Measurements from ENCODE around the gene DICER1. TPM values are rescaled to one million over a fixed set of nuclear protein-coding genes. Genes with fewer than 3 reads are reported as not detected.
A peak's percentile ranks its signal among the peaks of the same experiment; 100 is the strongest.

DICER1 gene
- total RNA-seq, 4 donors from 2014 or later: 29.4 to 63.7 (median 37.9) TPM

GRCh38 chr14:95102680-95103044 is 54.7 kb downstream of the DICER1 start:
- in situ Hi-C loops (cut with MboI; ENCODE audit: low sequenced_read_pairs in 4 of 4): no loop called here
- ATAC-seq: no peak
- H3K4me1 ChIP-seq: peaks cover 0 to 16% of the 10 kb centered on the region in 2 donors
- H3K27ac ChIP-seq: no peak overlapping the region
- no peak overlapping the region for H3K4me3 ChIP-seq
- no peaks in the 10 kb centered on the region for H3K9me3 ChIP-seq
- intact Hi-C loops (cut with DNase I; ENCODE audit: low total_unique reads): no loop called here
- TF ChIP-seq CTCF (IDR thresholded peaks at IDR 0.05 in 4 of 5, conservative IDR thresholded peaks at IDR 0.05 in 1 of 5): no peak
- TF ChIP-seq POLR2A (IDR thresholded peaks at IDR 0.05): no peak
- no peak for DNase-seq
- no peaks in the 10 kb centered on the region for H3K27me3 ChIP-seq
- H3K36me3 ChIP-seq: peaks cover 0 to 52% of the 10 kb centered on the region in 2 donors

- in situ Hi-C loops (cut with MboI; ENCODE audit: low sequenced_read_pairs in 4 of 4): no loop called here
Measured at GRCh38 chr14:95101736-95102679, 55.3 kb downstream of the DICER1 start.

GRCh38 chr14:95098984-95099599 is 58.2 kb downstream of the DICER1 start:
- ATAC-seq: peak; percentile 58 to 77
- peaks cover 0 to 33% of the 10 kb centered on the region in 2 donors for H3K36me3 ChIP-seq
- intact Hi-C loops (cut with DNase I; ENCODE audit: low total_unique reads): no loop called here

More at GRCh38 chr14:95101736-95102679, 55.3 kb downstream of the DICER1 start:
- H3K9me3 ChIP-seq: no peaks in the 10 kb centered on the region
- no peak overlapping the region for H3K27ac ChIP-seq
- no peak overlapping the region for H3K4me3 ChIP-seq
- H3K4me1 ChIP-seq: peaks cover 0 to 16% of the 10 kb centered on the region in 2 donors
- no peaks in the 10 kb centered on the region for H3K27me3 ChIP-seq
- DNase-seq (no peak), ATAC-seq (no peak)
- H3K36me3 ChIP-seq: peaks cover 0 to 46% of the 10 kb centered on the region in 2 donors
- intact Hi-C loops (cut with DNase I; ENCODE audit: low total_unique reads): no loop called here
- TF ChIP-seq POLR2A (IDR thresholded peaks at IDR 0.05) (no peak), CTCF (IDR thresholded peaks at IDR 0.05 in 4 of 5, conservative IDR thresholded peaks at IDR 0.05 in 1 of 5) (no peak)

GRCh38 chr14:95097385-95097784 is 59.9 kb downstream of the DICER1 start:
- Histone ChIP-seq H3K36me3 (peaks cover 0 to 32% of the 10 kb centered on the region in 2 donors), H3K27me3 (no peaks in the 10 kb centered on the region), H3K4me1 (peaks cover 0 to 16% of the 10 kb centered on the region in 2 donors), H3K4me3 (no peak overlapping the region), H3K9me3 (no peaks in the 10 kb centered on the region), H3K27ac (no peak overlapping the region)
- in situ Hi-C loops (cut with MboI; ENCODE audit: low sequenced_read_pairs in 4 of 4) (loop anchor here in 1 of 4 donors (25.0 kb wide), 1 partner anchor 410 kb away; no protein-coding TSS in a partner anchor), intact Hi-C loops (cut with DNase I; ENCODE audit: low total_unique reads) (no loop called here)
- TF ChIP-seq POLR2A (IDR thresholded peaks at IDR 0.05) (no peak), CTCF (IDR thresholded peaks at IDR 0.05 in 4 of 5, conservative IDR thresholded peaks at IDR 0.05 in 1 of 5) (no peak)
- ATAC-seq (no peak), DNase-seq (no peak)

More at GRCh38 chr14:95098984-95099599, 58.2 kb downstream of the DICER1 start:
- H3K27ac ChIP-seq: no peak overlapping the region
- no peak overlapping the region for H3K4me3 ChIP-seq
- no peak for TF ChIP-seq POLR2A (IDR thresholded peaks at IDR 0.05)
- TF ChIP-seq CTCF (IDR thresholded peaks at IDR 0.05 in 4 of 5, conservative IDR thresholded peaks at IDR 0.05 in 1 of 5): peak in 4 of 5 experiments; percentile 45 to 70 (median 54)
- no peaks in the 10 kb centered on the region for H3K9me3 ChIP-seq
- no peaks in the 10 kb centered on the region for H3K27me3 ChIP-seq
- H3K4me1 ChIP-seq: peaks cover 0 to 16% of the 10 kb centered on the region in 2 donors
- in situ Hi-C loops (cut with MboI; ENCODE audit: low sequenced_read_pairs in 4 of 4): loop anchor here in 1 of 4 donors (25.0 kb wide), 1 partner anchor 412 kb away; no protein-coding TSS in a partner anchor
- peak; percentile 29 to 56 for DNase-seq
